GM18907 (cell line): ENCODE data around the gene LNP1.
A peak's percentile ranks its signal among the peaks of the same experiment; 100 is the strongest.
"Not testable (repeated sequence)": the region's sequence is repeated elsewhere in the genome, so short reads cannot be mapped to it uniquely, and the experiment has no call there.

Source experiments
- ATAC-seq: cut with Tn5 transposase; IDR thresholded peaks from one replicate; pipeline ENCODE4 v1.9.1; 2021; ENCODE audit warnings: mild to moderate bottlenecking, moderate library complexity; ENCODE audit not compliant: unreplicated experiment

LNP1 gene, protein sequence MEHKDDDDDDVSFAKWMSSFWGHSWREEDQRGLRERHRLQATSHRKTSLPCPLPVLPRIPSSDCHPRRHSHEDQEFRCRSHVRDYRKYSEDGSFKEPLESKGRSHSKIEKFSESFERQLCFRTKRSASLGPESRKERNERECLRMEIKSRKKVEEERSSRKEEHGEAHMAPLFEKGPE

DNA sequence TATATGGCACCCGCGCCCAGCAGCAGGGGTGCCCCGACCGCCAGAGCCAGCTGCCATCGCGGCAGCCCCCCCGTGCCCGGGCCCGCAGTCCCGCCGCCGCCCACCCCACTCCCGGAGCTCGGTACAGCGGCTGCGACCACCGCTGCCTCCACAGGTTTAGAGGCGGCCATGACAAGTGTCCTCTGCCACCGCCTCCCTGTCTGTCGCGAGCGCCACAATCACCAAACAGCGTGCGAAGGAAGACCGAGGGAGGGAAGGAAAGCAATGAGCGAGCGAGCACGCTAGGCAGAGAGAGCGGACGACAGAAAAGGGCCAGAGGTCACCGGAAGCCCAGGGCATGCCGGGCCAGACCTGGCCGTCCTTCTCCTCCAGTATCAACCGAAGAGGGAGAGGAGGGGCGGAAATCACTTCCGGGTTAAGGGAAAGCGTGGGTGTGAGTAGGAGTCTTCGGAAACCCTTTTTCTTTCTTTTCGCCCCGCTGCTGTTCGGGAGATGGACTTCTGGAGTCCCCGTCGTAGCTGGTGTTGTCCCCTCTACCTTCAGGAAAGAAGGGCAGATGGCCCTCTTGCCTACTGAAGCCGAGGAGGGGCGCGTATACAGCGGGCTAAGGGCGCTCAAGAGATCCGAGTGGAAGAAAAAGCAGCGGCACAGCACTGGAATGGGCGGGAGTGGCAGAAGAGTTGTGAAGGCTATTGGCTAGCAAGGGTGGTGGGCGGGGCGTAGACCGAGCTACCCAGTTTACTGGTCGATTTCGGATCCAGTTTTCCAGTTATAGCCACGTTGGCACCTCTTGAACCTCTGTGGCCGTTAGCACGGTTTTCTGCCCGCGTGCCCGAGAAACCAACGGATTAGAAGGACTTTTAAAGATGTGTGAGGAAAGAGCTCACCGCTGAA is at the start of gene LNP1, which contains the start of gene TOMM70:
Gene LNP1 (plus strand): TSS at position 760 of the 894 bp plus-strand sequence. CDS start 28,191 bp downstream, outside the sequence.
Gene TOMM70 (minus strand): TSS at position 310 of the 894 bp plus-strand sequence. CDS start 140 bp downstream, at position 170.
- peak; percentile 92 for ATAC-seq

DNA sequence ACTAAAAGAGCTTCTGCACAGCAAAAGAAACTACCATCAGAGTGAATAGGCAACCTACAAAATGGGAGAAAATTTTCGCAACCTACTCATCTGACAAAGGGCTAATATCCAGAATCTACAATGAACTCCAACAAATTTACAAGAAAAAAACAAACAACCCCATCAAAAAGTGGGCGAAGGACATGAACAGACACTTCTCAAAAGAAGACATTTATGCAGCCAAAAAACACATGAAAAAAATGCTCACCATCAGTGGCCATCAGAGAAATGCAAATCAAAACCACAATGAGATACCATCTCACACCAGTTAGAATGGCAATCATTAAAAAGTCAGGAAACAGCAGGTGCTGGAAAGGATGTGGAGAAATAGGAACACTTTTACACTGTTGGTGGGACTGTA is 49.6 kb upstream of the LNP1 start:
- ATAC-seq = not testable (repeated sequence)

DNA sequence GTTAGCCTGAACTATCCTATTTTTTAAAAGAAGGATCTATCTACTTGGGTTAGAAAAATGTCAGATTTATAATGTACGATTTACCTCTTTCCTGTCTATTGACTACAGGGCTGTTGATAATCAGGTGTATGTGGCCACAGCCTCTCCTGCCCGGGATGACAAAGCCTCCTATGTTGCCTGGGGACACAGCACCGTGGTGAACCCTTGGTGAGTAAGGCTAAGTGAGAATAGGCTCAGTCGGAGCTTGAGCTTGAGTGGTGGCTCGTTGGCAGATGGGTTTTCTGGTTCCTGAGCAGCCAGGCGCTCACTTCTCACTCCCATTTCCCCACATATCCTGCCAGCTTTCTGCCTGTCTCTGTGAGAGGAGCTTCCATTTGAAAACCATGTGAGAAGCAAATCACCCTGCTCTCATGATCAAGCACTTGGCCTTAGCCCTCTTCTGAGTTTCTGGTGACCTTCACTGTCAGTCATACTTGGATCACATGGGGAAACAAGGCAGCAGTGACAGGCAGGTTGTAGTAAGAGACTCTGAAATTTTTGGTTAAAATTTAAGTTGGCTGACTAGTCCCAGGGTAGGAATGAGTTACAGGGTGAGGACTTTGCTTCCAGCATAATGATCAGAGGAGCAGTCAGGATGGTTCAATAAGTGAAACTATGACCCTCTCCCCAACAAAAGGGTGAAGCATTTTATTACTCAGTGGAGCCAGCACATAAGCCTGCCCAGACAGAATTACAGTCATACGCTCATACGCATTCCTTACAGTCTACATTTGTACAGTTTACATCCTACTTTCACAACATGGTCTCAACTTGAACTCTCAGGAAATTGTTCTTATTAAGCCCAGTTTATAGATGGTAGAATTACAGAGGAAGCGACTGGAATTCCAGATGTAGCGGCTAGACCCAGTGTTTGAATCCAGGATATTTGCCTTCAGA is 48.8 kb upstream of the LNP1 start:
- ATAC-seq = no peak

DNA sequence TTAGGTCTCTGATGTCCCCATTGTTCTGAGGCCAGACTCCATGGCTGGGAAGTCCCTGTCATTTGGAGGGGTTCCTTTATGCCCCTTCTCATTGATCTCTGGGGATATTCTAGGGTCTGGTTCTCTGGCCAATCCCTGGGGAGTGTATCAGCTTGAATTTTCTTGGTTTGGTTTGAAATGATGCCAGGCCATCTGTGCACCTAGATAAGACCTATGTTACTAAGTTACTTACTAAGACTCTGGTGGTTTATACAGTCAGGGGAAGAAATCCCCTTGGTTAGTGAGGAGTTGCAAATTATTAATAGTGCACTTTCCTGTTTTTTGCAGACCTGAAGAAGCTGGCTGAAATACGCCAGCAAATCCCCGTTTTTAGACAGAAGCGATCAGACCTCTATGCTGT is 46.5 kb upstream of the LNP1 start:
- peak; percentile 86 for ATAC-seq

DNA sequence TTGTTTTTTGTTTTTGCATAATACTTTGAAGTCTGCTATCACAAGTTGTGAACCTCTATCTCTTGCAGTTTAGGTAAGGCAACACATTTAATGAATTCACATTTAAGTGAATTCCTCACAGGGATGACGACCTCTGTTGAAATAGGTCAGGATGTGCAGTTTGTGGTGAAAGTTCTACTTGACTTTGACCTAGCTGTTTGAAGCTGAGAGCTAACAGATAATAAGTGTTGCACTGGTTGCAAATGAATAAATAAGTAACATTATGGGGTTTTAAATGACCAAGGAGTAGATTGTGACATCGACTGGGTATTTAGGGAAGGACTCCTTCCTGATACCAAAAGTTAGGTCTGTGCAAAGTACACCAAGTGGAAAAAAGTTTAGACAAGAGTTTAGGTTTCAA is 42.9 kb upstream of the LNP1 start:
- ATAC-seq = no peak

DNA sequence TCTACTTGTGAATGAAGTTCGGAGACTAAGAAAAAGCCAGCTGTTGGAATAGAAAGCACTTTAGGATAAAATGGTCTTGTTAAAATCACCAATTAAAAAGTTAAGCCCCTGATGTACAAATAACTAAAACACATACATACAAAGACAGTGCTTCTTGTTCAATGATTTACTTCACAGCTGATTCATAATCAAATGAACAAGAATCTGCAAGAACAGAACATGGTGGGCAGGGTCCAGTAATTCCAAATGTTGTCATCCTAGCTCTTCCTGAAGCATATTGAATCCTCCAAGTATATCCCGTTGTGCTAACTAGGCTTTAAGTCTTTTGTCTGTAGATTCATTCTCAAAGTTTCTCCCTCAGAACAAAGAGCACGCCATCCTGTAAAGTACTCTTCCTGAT is 42.3 kb upstream of the LNP1 start:
- ATAC-seq = no peak

DNA sequence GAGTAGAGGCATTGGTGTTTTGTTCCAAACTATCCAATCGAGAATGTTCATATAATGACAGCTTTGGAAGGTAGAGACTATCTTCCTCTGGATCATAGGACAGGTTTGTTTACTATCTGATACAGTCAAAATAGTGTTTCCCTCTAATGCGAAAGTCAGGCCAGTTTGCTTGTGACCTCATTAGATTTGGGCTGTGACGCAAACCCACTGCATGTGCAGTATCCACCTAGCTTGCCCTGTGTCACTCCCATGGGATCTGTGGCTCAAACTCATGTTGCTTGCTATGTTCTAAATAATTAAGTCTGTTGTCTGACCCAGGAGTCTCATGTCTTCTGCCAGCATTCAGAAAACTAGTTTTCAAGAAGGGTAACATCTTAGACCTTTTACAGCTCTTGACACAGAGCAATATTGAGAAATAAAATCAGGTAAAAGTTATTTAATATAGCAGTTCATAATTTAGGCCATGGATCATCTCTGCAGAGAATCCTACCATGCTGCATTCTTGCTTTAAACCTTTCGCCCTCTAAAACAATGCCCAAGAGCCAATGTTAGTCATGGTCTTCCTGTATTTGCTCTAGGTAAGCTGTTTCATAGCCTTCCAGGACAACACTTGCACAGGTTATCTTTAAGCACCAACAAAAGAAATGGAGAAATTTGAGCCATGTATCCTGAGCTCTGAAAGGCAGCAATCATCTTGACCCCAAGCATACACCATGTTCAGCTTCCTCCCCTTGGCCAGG is 40.4 kb upstream of the LNP1 start:
- ATAC-seq = no peak

DNA sequence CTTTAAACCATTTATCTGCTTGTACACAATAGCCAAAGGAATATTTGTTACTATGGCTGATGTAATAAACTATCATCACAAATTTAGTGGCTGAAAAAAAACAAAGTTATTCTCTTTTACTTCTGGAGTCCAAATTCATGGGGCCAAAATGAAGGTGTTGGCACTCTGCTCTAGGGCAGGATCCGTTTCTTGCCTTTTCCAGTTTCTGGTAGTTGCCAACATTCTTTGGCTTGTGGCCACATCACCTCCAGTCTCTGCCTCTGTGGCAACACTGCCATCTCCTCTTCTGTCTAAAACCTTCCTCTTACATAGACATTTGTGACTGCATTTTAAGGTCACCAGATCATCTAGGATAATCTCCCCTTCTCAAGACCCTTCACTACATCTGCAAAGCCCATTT is 39.4 kb upstream of the LNP1 start:
- ATAC-seq = no peak

DNA sequence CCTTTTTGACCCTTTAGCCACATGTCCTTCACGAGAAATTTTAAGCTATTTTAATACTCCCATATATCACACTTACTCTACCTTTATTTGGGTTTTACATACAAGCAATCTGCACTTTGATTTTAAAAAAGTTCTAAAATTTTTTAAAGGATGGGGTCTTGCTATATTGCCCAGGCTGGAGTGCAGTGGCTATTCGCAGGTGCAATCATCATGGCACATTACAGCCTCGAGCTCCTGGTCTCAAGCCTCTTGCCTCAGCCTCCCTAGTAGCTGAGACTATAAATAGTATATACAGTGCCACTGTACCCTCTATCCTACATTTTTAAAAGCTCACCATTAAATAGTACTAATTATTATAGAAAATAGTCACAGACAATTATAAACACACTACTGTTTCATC is 36.9 kb upstream of the LNP1 start:
- no peak for ATAC-seq

DNA sequence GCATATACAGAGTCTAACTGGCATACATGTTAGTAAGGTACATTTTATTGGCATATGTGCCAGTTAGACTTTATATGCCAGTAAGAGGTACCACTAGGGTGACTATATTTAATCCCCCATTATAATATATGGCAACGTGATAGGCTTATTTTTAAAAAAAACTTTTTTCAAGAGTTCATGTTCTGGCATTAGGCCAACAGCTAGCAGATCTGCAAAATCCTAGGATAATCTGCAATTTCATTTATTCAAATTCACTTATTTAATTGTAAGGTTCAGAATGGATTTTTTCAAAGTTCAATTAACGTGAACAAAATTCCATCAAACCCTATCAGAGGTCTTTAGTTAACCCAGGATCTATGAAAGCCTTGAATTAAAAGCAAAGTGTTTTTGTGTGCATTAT is 34.9 kb upstream of the LNP1 start:
- no peak for ATAC-seq

DNA sequence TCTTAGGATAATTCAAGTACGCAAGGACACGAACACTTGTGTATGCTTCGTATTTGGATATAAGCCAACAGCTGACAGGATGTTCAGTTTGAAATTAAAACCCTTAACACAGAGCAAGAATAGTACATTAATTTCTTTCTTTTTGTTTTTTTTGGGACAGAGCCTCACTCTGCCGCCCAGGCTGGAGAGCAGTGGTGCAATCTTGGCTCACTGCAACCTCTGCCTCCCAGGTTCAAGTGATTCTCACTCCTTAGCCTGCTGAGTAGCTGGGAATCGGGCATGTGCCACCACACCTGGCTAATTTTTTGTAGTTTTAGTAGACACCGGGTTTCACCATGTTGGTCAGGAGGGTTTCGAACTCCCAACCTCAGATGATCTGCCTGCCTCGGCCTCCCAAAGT is 32.9 kb upstream of the LNP1 start:
- ATAC-seq = no peak

DNA sequence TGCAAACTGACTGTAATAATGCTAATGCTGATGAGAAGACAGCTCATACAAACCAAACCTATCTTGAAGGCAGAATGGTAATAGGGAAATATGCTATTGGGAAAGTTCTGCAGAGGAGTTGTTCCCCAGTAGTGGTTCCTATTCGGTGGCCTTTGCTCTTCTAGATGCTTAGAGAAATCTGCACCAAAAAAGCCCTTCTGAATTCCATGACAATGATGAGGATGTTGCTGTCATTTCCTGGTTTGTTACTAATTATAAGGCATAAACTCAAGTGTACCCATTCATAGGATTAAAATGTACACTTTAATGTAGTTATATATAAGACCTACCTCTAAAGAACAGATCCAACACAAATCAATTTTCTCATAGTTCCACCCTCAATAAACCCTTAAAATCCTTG is 30.6 kb upstream of the LNP1 start:
- no peak for ATAC-seq

DNA sequence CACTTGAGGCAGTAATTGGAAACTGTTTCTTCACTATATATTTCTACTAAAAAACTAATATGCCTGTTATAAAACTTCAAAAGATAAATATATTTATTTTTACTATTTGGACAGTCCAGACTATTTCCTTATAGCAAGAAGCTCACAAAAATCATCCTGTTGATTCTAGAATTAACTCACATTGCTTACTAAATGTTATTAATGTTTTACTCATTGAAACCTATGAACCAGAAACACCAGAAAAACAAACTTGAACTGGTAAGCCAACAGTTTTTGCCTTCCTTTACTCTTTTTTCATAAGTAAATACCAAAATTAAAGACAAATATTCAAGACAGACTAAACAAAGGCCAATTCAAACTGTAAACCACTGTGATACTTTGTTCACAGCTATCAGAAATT is 26.8 kb upstream of the LNP1 start:
- no peak for ATAC-seq

DNA sequence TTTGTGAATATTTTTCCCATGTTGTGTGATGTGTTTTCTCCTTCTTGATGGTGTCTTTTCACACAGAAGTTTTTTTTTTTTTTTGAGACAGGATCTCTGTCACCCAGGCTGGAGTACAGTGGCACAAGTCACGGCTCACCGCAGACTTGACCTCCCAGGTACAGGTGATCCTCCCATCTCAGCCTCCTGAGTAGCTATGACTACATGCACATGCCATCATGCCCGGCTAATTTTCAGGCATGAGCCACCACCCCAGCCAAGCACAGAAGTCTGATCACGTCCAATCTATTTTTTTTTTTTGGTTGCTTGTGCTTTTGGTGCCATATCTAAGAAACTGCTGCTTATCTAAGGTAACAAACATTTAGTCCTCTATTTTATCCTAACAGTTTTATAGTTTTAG is 25.0 kb upstream of the LNP1 start:
- no peak for ATAC-seq

DNA sequence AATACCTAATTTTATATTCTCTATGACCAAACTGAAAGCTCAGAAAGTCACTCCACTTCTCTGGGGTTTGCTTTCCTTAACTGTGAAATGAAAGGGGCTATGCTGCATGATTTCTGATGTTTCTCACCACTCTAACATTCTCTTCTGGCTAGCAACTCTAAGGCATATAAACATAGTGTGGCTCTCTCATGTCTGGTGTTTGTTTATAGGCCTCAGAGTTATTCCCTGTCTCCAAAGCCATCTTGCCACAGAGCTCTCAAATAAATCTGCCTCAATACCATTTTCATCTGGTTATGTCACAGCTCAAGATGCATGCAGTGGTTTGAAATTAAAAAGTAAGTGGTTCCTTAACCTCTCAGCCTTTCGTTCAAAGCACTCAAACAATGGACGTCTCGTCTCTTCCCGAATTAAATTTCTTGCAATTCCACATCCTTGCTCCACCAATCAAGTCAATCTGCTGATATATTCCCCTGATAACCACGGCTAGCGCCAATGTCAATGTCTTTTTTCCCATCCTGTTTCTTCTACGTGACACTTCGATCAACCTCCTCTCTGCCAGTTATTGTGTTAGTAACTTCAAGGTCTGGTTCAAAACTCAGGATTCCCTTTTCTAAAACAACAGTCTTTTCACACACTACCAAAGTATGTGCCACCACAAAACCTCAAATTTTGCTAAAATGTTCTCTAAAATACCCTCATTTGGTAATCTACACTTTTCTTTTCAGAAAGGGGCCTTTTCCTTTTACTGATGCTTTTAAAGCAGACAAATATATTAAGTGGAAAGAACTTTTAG is 16.4 kb upstream of the LNP1 start:
- ATAC-seq = no peak

DNA sequence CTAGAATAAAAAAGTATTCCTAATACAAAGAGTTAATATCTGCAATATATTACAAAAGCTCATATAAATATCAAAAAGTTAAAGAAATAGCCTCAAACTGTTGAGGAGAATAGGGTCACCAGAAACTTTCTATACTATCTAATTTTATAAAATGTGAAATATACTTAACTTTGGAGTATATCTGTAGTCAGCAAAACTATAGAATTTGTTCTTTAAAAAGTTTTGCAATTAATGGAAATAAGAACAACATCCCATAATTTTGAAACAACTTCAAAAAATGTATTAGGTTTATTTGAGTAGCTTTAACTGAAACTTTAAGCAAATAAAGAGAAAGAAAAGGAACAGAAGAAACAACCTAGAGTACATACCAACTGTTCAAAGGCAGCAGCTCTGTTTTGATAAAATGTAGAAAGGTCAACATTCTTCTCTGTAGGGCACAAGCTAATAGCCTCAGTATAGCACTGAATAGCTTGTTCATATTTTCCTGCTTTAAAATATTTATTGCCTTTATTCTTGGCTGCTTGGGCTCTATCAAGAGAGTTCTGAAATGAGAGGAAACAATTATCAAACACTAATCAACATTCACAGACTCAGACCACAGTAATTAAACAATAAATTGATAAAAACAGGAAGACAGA is 14.8 kb upstream of the LNP1 start:
- no peak for ATAC-seq

DNA sequence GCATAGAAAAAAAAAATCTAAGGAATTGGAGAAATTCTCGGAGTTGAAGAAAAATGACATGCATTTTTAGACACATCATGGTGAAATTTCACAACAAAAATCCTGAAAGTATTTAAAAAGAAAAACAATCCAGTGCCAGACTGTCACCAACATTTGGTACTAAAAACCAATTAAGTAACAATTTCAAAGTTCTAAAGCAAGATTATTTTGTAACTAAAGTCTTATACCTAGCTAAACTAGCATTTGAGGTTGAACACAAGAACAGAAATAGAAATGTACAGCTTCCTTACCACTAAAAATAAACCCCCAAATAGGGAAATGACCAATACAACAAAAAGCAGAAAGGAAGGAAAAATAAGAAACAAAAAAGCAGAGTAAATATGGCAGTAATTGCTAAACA is 12.3 kb upstream of the LNP1 start:
- no peak for ATAC-seq

DNA sequence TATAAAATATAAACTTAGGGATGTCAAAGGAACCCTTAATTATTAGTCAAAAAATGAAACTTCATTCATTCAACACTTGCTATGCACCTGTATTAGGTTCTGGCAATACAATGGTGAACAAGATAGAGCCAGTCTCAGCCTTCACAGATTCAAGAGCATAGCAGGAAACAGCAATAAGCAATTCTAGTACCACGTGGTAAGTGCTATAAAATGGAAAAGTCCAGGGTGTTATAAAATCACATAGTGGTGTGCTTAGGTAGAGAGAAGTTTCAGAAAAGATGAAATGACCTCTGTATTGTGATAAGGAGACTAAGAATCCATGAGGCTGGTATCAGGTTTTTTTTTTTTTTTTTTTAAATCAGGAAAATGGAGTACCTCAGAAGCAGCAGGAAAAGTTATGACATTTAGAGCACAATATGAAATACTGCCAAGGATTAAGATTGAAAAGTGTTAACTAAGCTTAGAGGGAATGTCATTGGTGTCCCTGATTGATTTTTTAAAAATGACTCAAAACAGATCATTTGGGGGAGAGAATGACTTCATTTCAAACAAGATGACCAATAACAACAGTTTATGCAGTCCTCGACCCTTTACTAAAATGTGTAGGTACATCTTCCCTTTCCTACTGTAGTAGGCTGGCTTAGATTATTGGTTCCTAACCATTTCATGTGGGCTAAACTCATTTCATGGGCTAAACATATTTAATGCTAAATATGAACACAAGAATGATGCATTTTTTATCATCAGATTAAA is 5.5 kb upstream of the LNP1 start:
- ATAC-seq = no peak

DNA sequence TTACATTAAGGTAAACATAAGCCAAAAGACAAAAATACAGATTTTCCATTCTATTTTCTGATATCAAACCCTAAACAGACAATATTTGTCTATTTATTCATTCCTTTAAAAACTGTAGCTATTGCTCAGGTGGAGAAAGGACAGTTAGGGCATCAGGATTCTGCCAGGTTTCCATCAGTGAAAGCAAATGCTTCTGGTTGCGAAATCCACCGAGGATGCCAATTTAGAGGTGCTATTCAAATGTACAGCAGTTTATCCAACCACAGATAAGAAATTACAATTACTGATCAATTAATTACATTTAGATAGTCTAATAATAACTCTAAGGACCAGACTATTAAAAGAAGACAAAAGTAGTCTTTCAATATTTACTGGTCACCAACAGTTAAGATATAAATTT is 4.4 kb upstream of the LNP1 start:
- ATAC-seq = no peak
